SU-DHL-6 (cell line): ENCODE data around the gene NFIX.

Source experiments
- H2AFZ ChIP-seq: fragments of 200-600 bp; sonication (generic); 2 replicates; pipeline ENCODE4 v1.6.1; 2014; ENCODE audit warnings: low read depth, mild to moderate bottlenecking, moderate library complexity, mixed read lengths, antibody characterized with exemption, low read length; ENCODE audit not compliant: severe bottlenecking
- H3F3A ChIP-seq: fragments of 200-600 bp; shearing (Covaris generic); 2 replicates; pipeline ENCODE4 v1.6.0; 2016; ENCODE audit warnings: antibody characterized with exemption, mild to moderate bottlenecking; ENCODE audit not compliant: insufficient read depth
- H3K27ac ChIP-seq: fragments of 200-600 bp; sonication (generic); 2 replicates; pipeline ENCODE4 v1.5.1; 2016; ENCODE audit warnings: low read depth, mild to moderate bottlenecking, low read length, moderate library complexity, mixed read lengths
- H3K27me3 ChIP-seq: fragments of 200-600 bp; sonication (generic), shearing (Covaris generic); 2 replicates; pipeline ENCODE4 v1.6.0; 2014; ENCODE audit warnings: mild to moderate bottlenecking, low read length
- H3K36me3 ChIP-seq: fragments of 200-600 bp; sonication (generic); 2 replicates; pipeline ENCODE4 v1.6.1; 2014; ENCODE audit warnings: mild to moderate bottlenecking, low read length, mixed read lengths
- H3K4me2 ChIP-seq: fragments of 300-600, 200-600 bp; shearing (Covaris generic), sonication (generic); 2 replicates; pipeline ENCODE4 v1.6.0; 2014; ENCODE audit warnings: low read length, low read depth, mild to moderate bottlenecking; ENCODE audit not compliant: poor library complexity, severe bottlenecking
- H3K4me3 ChIP-seq: fragments of 200-600 bp; sonication (generic); 2 replicates; pipeline ENCODE4 v1.5.1; 2014; ENCODE audit warnings: antibody characterized with exemption, low read length, mild to moderate bottlenecking, mixed read lengths; ENCODE audit not compliant: insufficient read depth, poor library complexity, severe bottlenecking
- H3K79me2 ChIP-seq: fragments of 200-600 bp; sonication (generic); 2 replicates; pipeline ENCODE4 v1.6.1; 2014; ENCODE audit warnings: mild to moderate bottlenecking, low read length, moderate library complexity; ENCODE audit not compliant: insufficient read depth
- H3K9ac ChIP-seq: fragments of 200-600 bp; sonication (generic); 2 replicates; pipeline ENCODE4 v1.7.0; 2014; ENCODE audit warnings: mild to moderate bottlenecking, low read length
- H3K9me2 ChIP-seq: fragments of 200-600 bp; sonication (generic); replicated peaks from 2 replicates; pipeline ENCODE4 v1.6.1; 2014; ENCODE audit warnings: low read length; ENCODE audit not compliant: insufficient read depth
- H3K9me3 ChIP-seq: fragments of 200-600 bp; sonication (generic); 2 replicates; pipeline ENCODE4 v1.6.1; 2014; ENCODE audit warnings: low read length, mixed read lengths; ENCODE audit not compliant: insufficient read depth
- H4K20me1 ChIP-seq: fragments of 200-600 bp; sonication (generic); 2 replicates; pipeline ENCODE4 v1.6.1; 2014; ENCODE audit warnings: low read depth, mild to moderate bottlenecking, antibody characterized with exemption, low read length, moderate library complexity, mixed read lengths
- EZH2phosphoT487 ChIP-seq: fragments of 200-600 bp; sonication (generic), shearing (Covaris generic); conservative IDR thresholded peaks from 2 replicates; pipeline ENCODE4 v1.6.1; 2018; ENCODE audit warnings: mild to moderate bottlenecking, antibody characterized with exemption, low read length, moderate library complexity, mixed read lengths
- TF ChIP-seq, protein P1 (sequence below): fragments of 200-600 bp; sonication (generic); IDR thresholded peaks from one replicate; pipeline ENCODE4 v1.5.1; 2017; ENCODE audit warnings: antibody characterized with exemption, mild to moderate bottlenecking, low read length, moderate library complexity; ENCODE audit not compliant: insufficient read depth, poor library complexity, severe bottlenecking

NFIX gene

DNA sequence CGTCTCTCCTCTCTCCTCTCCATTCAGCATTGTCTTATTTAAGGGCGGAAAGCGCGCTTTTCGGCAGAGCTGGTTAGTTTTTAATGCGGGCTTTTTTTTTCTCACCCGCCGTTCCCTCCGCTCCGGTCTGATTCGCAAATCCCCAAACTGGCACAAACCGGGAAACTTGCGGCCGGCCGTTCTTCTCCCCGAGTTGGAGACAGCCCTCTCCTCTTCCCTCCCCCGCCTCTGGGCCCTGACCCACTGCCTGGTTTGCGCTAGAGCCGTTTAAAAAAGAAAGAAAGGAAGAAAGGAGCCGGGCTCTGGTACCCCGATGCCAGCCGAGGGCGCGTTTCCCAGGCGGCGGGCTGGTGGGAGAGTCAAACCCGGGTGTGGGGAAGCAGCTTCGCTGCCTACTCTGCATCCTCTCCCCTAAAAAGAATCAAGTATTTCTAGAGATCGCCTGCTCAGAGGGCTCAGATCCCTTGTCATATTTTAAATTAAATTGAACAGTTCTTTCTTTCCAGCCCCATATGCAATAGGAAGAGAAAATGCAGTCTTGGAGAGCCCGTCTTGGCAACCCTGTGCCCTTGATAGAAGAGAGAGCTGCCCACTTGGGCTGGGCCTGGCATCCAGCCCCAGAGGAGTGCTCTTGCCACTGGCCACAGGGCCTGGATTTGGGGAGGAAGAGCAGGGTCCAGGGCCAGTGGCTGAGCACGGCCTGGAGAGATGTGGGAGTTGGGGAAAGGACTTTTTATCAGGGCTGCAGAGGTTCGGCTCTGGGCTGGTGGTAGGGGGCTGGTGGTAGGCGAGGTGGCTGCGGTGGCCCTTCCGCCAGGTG is 19.0 kb downstream of the NFIX start:
- Histone ChIP-seq H3F3A (no peaks in the 10 kb centered on the region), H3K27ac (no peak overlapping the region), H3K4me3 (no peak overlapping the region), H3K27me3 (no peaks in the 10 kb centered on the region), H4K20me1 (no peaks in the 10 kb centered on the region), H3K9me3 (no peaks in the 10 kb centered on the region), H3K79me2 (no peaks in the 10 kb centered on the region), H3K9me2 (no peaks in the 10 kb centered on the region), H3K4me2 (no peak overlapping the region), H3K36me3 (no peaks in the 10 kb centered on the region), H2AFZ (no peak overlapping the region), H3K9ac (no peak overlapping the region)
- TF ChIP-seq EZH2phosphoT487, result no peak
- TF ChIP-seq, protein P1, sequence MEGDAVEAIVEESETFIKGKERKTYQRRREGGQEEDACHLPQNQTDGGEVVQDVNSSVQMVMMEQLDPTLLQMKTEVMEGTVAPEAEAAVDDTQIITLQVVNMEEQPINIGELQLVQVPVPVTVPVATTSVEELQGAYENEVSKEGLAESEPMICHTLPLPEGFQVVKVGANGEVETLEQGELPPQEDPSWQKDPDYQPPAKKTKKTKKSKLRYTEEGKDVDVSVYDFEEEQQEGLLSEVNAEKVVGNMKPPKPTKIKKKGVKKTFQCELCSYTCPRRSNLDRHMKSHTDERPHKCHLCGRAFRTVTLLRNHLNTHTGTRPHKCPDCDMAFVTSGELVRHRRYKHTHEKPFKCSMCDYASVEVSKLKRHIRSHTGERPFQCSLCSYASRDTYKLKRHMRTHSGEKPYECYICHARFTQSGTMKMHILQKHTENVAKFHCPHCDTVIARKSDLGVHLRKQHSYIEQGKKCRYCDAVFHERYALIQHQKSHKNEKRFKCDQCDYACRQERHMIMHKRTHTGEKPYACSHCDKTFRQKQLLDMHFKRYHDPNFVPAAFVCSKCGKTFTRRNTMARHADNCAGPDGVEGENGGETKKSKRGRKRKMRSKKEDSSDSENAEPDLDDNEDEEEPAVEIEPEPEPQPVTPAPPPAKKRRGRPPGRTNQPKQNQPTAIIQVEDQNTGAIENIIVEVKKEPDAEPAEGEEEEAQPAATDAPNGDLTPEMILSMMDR, result no peak

DNA sequence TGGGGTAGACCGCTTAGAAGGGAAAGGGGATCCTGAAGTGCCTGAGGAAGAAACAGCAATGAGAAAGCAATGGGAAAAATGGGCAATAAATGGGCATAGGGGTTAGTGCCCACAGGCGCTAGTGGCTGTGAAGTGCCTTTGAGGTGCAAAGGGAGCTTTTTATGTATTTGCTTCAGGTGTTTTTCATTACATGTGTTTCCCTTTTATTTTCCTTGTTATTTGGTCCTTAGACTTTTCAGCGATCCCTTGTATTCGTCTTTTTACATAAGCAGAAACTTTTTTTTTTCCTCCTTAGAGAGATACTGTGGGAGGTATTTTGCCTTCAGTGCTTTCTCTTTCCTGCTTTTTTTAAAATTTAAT is 19.6 kb downstream of the NFIX start:
- no peak overlapping the region for H2AFZ ChIP-seq
- H3K27me3 ChIP-seq, result no peaks in the 10 kb centered on the region
- H4K20me1 ChIP-seq, result no peaks in the 10 kb centered on the region
- H3K36me3 ChIP-seq, result no peaks in the 10 kb centered on the region
- H3F3A ChIP-seq, result no peaks in the 10 kb centered on the region
- H3K9ac ChIP-seq, result no peak overlapping the region
- H3K79me2 ChIP-seq, result no peaks in the 10 kb centered on the region
- no peak overlapping the region for H3K27ac ChIP-seq
- H3K4me3 ChIP-seq, result no peak overlapping the region
- no peaks in the 10 kb centered on the region for H3K9me3 ChIP-seq
- H3K9me2 ChIP-seq, result no peaks in the 10 kb centered on the region
- no peak overlapping the region for H3K4me2 ChIP-seq
- TF ChIP-seq, protein P1, result no peak
- no peak for TF ChIP-seq EZH2phosphoT487

DNA sequence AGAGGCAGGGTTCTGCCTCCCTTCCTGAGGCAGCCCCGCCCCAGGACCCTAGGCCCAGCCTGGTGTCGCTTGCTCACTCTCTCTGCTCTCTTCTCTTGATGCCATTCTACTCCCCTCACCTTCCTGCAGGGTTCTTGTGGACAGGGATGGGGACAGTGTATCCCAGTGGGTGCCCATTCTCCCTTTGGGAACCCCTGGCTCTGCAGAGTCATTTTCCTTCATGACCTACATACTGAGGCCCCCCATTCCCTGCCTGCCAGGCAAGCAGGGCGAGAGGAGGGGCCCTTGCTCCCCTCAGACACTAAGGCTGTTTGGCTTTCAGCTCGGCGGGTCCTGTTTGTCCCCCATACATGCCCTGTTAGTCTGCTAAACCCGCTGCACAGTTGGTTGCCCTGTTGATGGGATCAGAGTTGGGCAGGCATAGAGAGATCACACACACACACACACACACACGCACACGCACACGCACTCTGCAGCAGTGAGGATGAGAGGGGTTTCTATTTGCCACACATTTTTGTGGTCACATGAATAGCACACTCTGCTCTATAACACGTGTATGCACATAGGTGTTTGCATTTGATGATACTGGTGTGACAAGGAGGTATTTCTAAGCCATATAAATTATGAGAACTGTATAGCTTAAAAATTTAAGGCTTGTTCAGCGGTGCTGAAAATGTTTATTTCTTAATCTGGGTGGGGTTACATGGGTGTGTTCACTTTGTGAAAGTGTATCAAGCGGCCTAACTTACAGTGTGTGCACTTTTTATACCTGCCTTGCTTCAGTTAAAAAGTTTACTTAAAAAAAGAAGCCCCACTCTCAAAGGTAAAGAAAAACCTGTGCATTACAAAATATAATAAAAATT is 20.3 kb downstream of the NFIX start:
- no peaks in the 10 kb centered on the region for H4K20me1 ChIP-seq
- H3K4me3 ChIP-seq, result no peak overlapping the region
- no peak overlapping the region for H2AFZ ChIP-seq
- no peaks in the 10 kb centered on the region for H3F3A ChIP-seq
- no peak for TF ChIP-seq EZH2phosphoT487
- TF ChIP-seq, protein P1, result no peak
- no peaks in the 10 kb centered on the region for H3K79me2 ChIP-seq
- no peak overlapping the region for H3K9ac ChIP-seq
- H3K9me3 ChIP-seq, result no peaks in the 10 kb centered on the region
- H3K4me2 ChIP-seq, result no peak overlapping the region
- H3K27me3 ChIP-seq, result no peaks in the 10 kb centered on the region
- no peaks in the 10 kb centered on the region for H3K9me2 ChIP-seq
- H3K36me3 ChIP-seq, result no peaks in the 10 kb centered on the region
- no peak overlapping the region for H3K27ac ChIP-seq
